Prostate gland (tissue), 2 donors: ENCODE results near the gene TMEM213. TPM values are rescaled to one million over a fixed set of nuclear protein-coding genes. Genes with fewer than 3 reads are reported as not detected.
"Not testable (repeated sequence)": the region's sequence is repeated elsewhere in the genome, so short reads cannot be mapped to it uniquely, and the experiment has no call there.

ENCODE experiments used
- DNase-seq: peaks from one replicate; pipeline ENCODE4 v3.0.0-alpha.2; 2019; ENCODE audit warnings: low spot score
- H3K27ac ChIP-seq, 2 donors: fragments of 200-600 bp; sonication (generic); 2 replicates each; pipeline ENCODE4 v1.5.1; 2017 to 2019
- H3K27me3 ChIP-seq: fragments of 200-600 bp; sonication (generic); replicated peaks from 2 replicates; pipeline ENCODE4 v1.5.1; 2019; ENCODE audit not compliant: insufficient read depth
- H3K36me3 ChIP-seq, 2 donors: fragments of 200-600 bp; sonication (generic); 1 replicate in 1 of 2; 2 replicates in 1 of 2; pipeline versions ENCODE4 v1.5.1 to v1.8.1; 2017 to 2019
- H3K4me1 ChIP-seq: fragments of 200-600 bp; sonication (generic); replicated peaks from 2 replicates; pipeline ENCODE4 v1.5.1; 2019
- H3K4me3 ChIP-seq, 2 donors: fragments of 200-600 bp; sonication (generic); 2 replicates each; pipeline ENCODE4 v1.5.1; 2017 to 2019
- H3K9me3 ChIP-seq: fragments of 200-600 bp; sonication (generic); 2 replicates; pipeline ENCODE4 v1.5.1; 2017
- CTCF ChIP-seq, 4 experiments: fragments of 200-600 bp in 2 of 4; fragments of 450-650 bp in 2 of 4; sonication (generic) in 2 of 4; IDR thresholded peaks; 1 replicate in 3 of 4; 2 replicates in 1 of 4; pipeline ENCODE4 v1.5.1; 2016 to 2019; ENCODE audit warnings: antibody characterized with exemption in 4 of 4, mild to moderate bottlenecking in 2 of 4, moderate library complexity in 2 of 4
- POLR2A ChIP-seq: fragments of 450-650 bp; IDR thresholded peaks from one replicate; pipeline ENCODE4 v1.6.1; 2016; ENCODE audit warnings: antibody characterized with exemption, mild to moderate bottlenecking
- POLR2AphosphoS5 ChIP-seq: sonication (generic); formaldehyde crosslinking; IDR thresholded peaks from one replicate; pipeline ENCODE4 v1.6.1; 2017; ENCODE audit warnings: antibody characterized with exemption
- WGBS: methylation state at CpG from one replicate; pipeline ENCODE4 v1.1.5; 2018; 5-methylcytosine and 5-hydroxymethylcytosine counted together
- intact Hi-C: fragments of 100-400 bp; cut with DNase I; formaldehyde crosslinking; loops from one replicate; pipeline ENCODE4 v1.14.2; 2022
- total RNA-seq, 2 donors: library from RNA; depleted of rRNA; stranded (reverse); fragments of >200 nt; gene quantifications; one replicate each; pipeline ENCODE4 v1.1.0, GENCODE V29; 2016

The TMEM213 gene
- total RNA-seq, 2 donors from 2014 or later, result 0.55 TPM; not detected in 1

DNA sequence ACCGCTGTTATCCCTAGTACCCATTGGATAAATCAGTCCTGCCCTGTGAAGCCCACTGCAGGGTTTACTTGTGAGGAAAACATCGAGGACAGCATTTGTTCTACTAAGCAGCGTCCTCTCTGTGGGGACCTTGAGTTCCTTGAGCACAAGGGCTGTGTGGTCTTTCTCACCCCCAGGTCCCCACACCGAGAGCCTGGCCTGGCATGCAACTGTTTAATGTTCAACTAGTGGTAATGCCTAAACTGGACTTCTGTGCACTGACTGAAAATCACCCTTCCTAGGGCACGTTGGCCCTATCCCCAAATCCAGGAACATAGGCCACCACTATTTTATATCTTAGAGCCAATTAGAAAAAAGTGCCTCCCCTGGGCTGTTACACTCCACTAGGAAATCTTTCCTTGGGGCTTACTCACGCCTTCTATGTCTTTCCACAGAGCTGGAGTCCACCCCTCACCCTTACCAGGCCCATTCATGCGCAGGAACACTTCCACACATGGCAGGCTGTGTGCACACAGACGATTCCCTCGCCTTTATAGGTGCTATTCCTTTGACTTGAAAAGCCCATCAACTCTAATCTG, 1.7 kb upstream of the TMEM213 start:
- no peak for TF ChIP-seq POLR2A
- TF ChIP-seq CTCF (IDR thresholded peaks at IDR 0.05), result no peak
- TF ChIP-seq POLR2AphosphoS5, result no peak
- H3K27me3 ChIP-seq, result no peaks in the 10 kb centered on the region
- no peaks in the 10 kb centered on the region for H3K36me3 ChIP-seq
- intact Hi-C loops, result no loop called here
- no peak overlapping the region for H3K27ac ChIP-seq
- WGBS, result 91% methylated on average over 9 of the region's 9 CpGs
- H3K4me3 ChIP-seq, result no peak overlapping the region
- no peaks in the 10 kb centered on the region for H3K4me1 ChIP-seq
- no peaks in the 10 kb centered on the region for H3K9me3 ChIP-seq
- no peak for DNase-seq

GRCh38 chr7:138797046-138797445, 748 bp upstream of the TMEM213 start:
- intact Hi-C loops, H3K9me3 ChIP-seq: not testable (repeated sequence)

GRCh38 chr7:138798836-138799235, 1.0 kb downstream of the TMEM213 start:
- intact Hi-C loops, result no loop called here
- WGBS, result 77% methylated on average over 5 of the region's 5 CpGs

More at GRCh38 chr7:138797046-138797445, 748 bp upstream of the TMEM213 start:
- H3K4me1 ChIP-seq, H3K4me3 ChIP-seq, H3K36me3 ChIP-seq, H3K27ac ChIP-seq, H3K27me3 ChIP-seq, DNase-seq: not testable (repeated sequence)
- 83% methylated on average over 4 of the region's 4 CpGs for WGBS

GRCh38 chr7:138799336-138800000, 1.7 kb downstream of the TMEM213 start:
- TF ChIP-seq POLR2A (no peak), CTCF (IDR thresholded peaks at IDR 0.05) (no peak), POLR2AphosphoS5 (no peak)
- WGBS, result 75% methylated on average over 7 of the region's 7 CpGs
- H3K4me1 ChIP-seq, result no peaks in the 10 kb centered on the region
- no peaks in the 10 kb centered on the region for H3K36me3 ChIP-seq
- H3K27me3 ChIP-seq, result no peaks in the 10 kb centered on the region
- intact Hi-C loops, result no loop called here
- no peak overlapping the region for H3K27ac ChIP-seq
- no peaks in the 10 kb centered on the region for H3K9me3 ChIP-seq
- DNase-seq, result no peak
- H3K4me3 ChIP-seq, result no peak overlapping the region

More at GRCh38 chr7:138798836-138799235, 1.0 kb downstream of the TMEM213 start:
- no peaks in the 10 kb centered on the region for H3K4me1 ChIP-seq
- H3K9me3 ChIP-seq, result no peaks in the 10 kb centered on the region
- DNase-seq, result no peak
- no peaks in the 10 kb centered on the region for H3K27me3 ChIP-seq
- no peak for TF ChIP-seq CTCF (IDR thresholded peaks at IDR 0.05)
- no peak for TF ChIP-seq POLR2A
- no peak for TF ChIP-seq POLR2AphosphoS5
- no peak overlapping the region for H3K27ac ChIP-seq
- H3K4me3 ChIP-seq, result no peak overlapping the region
- no peaks in the 10 kb centered on the region for H3K36me3 ChIP-seq

- Histone ChIP-seq H3K4me1 (no peaks in the 10 kb centered on the region), H3K4me3 (no peak overlapping the region), H3K36me3 (no peaks in the 10 kb centered on the region), H3K27ac (no peak overlapping the region), H3K27me3 (no peaks in the 10 kb centered on the region), H3K9me3 (no peaks in the 10 kb centered on the region)
- WGBS, result 91% methylated on average over 3 of the region's 3 CpGs
- DNase-seq, result no peak
- intact Hi-C loops, result no loop called here
- TF ChIP-seq POLR2A (no peak), CTCF (IDR thresholded peaks at IDR 0.05) (no peak), POLR2AphosphoS5 (no peak)
Measured at GRCh38 chr7:138801256-138801655, 3.5 kb downstream of the TMEM213 start.
